OCI-LY7 (cell line): ENCODE data around the gene NXPH1. TPM values are rescaled to one million over a fixed set of nuclear protein-coding genes. Genes with fewer than 3 reads are reported as not detected.

ENCODE experiments used
- BruUV-seq: library from RNA; stranded (reverse); fragments of 400-500 nt; replicated peaks from 2 replicates; lab custom pipeline; 2021; lab: Mats Ljungman, UMichigan
- CTCF ChIA-PET: fragments of 300-600 bp; sonication (Branson Sonifier 250); formaldehyde crosslinking; loops from one replicate; lab custom pipeline; 2022; ENCODE audit warnings: antibody characterized with exemption; ENCODE audit not compliant: unreplicated experiment; lab: Charles Lee
- POLR2A ChIA-PET: fragments of 300-600 bp; sonication (Branson Sonifier 250); formaldehyde crosslinking; loops from one replicate; lab custom pipeline; 2022; ENCODE audit warnings: antibody characterized with exemption; lab: Charles Lee
- DNase-seq: peaks from one replicate; pipeline ENCODE4 v3.0.0-alpha.2; 2015; ENCODE audit warnings: low spot score
- H2AFZ ChIP-seq: fragments of 200-600 bp; sonication (generic), shearing (Covaris generic); 2 replicates; pipeline ENCODE4 v1.6.1; 2014; ENCODE audit warnings: mild to moderate bottlenecking, antibody characterized with exemption, low read length, moderate library complexity
- H3K27ac ChIP-seq: fragments of 200-600 bp; sonication (generic); 2 replicates; pipeline ENCODE4 v1.5.1; 2014; ENCODE audit warnings: mixed run types, low read depth, mild to moderate bottlenecking, moderate library complexity, low read length, inconsistent platforms; ENCODE audit not compliant: poor library complexity, severe bottlenecking
- H3K36me3 ChIP-seq: fragments of 200-600 bp; sonication (generic); 2 replicates; pipeline ENCODE4 v1.6.1; 2014; ENCODE audit warnings: mild to moderate bottlenecking, antibody characterized with exemption, low read length, moderate library complexity, mixed read lengths; ENCODE audit not compliant: insufficient read depth
- H3K4me1 ChIP-seq: fragments of 200-600 bp; sonication (generic); 2 replicates; pipeline ENCODE4 v1.5.1; 2014; ENCODE audit warnings: mild to moderate bottlenecking, low read length; ENCODE audit not compliant: insufficient read depth, poor library complexity, severe bottlenecking
- H3K4me2 ChIP-seq: fragments of 200-600 bp; sonication (generic); 2 replicates; pipeline ENCODE4 v1.6.1; 2014; ENCODE audit warnings: mild to moderate bottlenecking, low read length
- H3K4me3 ChIP-seq: fragments of 200-600 bp; sonication (generic); 2 replicates; pipeline ENCODE4 v1.5.1; 2014; ENCODE audit warnings: mild to moderate bottlenecking, low read depth, low read length; ENCODE audit not compliant: poor library complexity, severe bottlenecking
- H3K79me2 ChIP-seq: fragments of 200-600 bp; sonication (generic); 2 replicates; pipeline ENCODE4 v1.6.1; 2016; ENCODE audit warnings: low read depth, mild to moderate bottlenecking, low read length, moderate library complexity, mixed read lengths; ENCODE audit not compliant: insufficient read depth
- H3K9me2 ChIP-seq: fragments of 200-600 bp; sonication (generic); 2 replicates; pipeline ENCODE4 v1.6.1; 2016; ENCODE audit warnings: mild to moderate bottlenecking, low read length, mixed read lengths; ENCODE audit not compliant: insufficient read depth
- H3K9me3 ChIP-seq: fragments of 200-600 bp; sonication (generic); 2 replicates; pipeline ENCODE4 v1.6.1; 2014; ENCODE audit warnings: mild to moderate bottlenecking, mixed run types, low read length, mixed read lengths
- H4K20me1 ChIP-seq: fragments of 200-600 bp; sonication (generic); 2 replicates; pipeline ENCODE4 v1.6.1; 2014; ENCODE audit warnings: mild to moderate bottlenecking, antibody characterized with exemption, low read length, moderate library complexity, mixed read lengths; ENCODE audit not compliant: insufficient read depth
- CTCF ChIP-seq: fragments of 200-600 bp; sonication (generic); conservative IDR thresholded peaks from 2 replicates; pipeline ENCODE4 v1.5.1; 2014; ENCODE audit warnings: mild to moderate bottlenecking, antibody characterized with exemption, low read length, moderate library complexity, mixed read lengths
- EZH2phosphoT487 ChIP-seq: fragments of 200-600 bp; sonication (generic); IDR thresholded peaks from 2 replicates; pipeline ENCODE4 v1.6.1; 2018; ENCODE audit warnings: low read depth, borderline replicate concordance, mild to moderate bottlenecking, mixed run types, antibody characterized with exemption, low read length, moderate library complexity, mixed read lengths
- intact Hi-C: fragments of 100-400 bp; cut with micrococcal nuclease; formaldehyde crosslinking; loops from one replicate; pipeline ENCODE4 v1.10.0; 2022; ENCODE audit not compliant: unreplicated experiment
- total RNA-seq, 2 experiments: library from RNA; depleted of rRNA in 1 of 2; stranded (reverse); fragments of >200 nt in 1 of 2; shearing (Covaris generic) in 1 of 2; gene quantifications; 2 replicates each; pipeline ENCODE4 v1.2.3, GENCODE V29; 2014 to 2022

The NXPH1 gene
- total RNA-seq, 2 experiments from 2014 or later, result not detected

DNA sequence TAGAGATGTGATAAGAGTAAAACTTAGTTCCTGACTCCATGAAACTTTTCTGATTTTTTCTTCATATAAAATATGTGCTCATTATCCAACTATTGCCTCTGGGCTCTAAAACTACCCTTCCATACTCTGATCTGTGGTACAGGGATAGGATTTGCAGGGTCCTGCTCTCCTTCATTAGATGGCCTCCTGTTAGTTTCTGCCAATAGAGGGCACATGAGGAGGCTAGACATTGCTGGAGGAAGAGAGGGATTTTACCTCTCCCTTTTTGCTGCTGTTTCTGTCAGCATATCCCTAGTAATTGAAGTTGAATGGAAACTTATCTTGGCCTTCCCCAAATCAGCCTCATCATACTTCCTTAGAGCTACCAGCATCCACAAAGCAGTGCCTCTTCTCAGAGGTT, 269.4 kb downstream of the NXPH1 start:
- intact Hi-C loops, result no loop called here
- Histone ChIP-seq H3K79me2 (no peaks in the 10 kb centered on the region), H4K20me1 (no peaks in the 10 kb centered on the region), H3K4me3 (no peak overlapping the region), H3K4me1 (no peaks in the 10 kb centered on the region), H2AFZ (no peak overlapping the region), H3K36me3 (no peaks in the 10 kb centered on the region), H3K9me3 (no peaks in the 10 kb centered on the region), H3K4me2 (no peak overlapping the region), H3K9me2 (no peaks in the 10 kb centered on the region), H3K27ac (no peak overlapping the region)
- POLR2A ChIA-PET, result no interaction called here
- TF ChIP-seq CTCF (peak; percentile 23; the same call in 1 of the 2 replicates), EZH2phosphoT487 (no peak)
- no peak for DNase-seq
- no TSS peak for BruUV-seq
- CTCF ChIA-PET, result no interaction called here

DNA sequence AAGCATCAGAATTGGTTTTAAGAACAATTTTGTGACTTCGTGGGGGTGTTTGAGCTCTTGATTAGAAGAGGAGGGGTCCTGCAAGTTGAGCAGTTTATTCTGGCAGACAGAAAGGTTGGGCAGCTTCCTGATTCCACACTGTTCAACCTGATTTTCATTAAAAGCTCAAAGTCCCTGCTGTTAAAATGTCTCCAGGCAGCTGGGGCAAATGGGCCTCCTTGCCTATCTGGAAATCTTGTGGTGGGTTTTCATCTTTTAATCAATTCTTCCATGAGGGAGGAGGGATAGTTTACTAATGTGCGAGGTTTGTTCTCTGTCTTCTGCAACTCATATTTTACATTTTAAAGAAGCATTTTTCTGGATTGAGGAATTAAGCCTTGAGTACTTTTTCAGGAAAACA, 276.7 kb downstream of the NXPH1 start:
- intact Hi-C loops, result no loop called here
- no peaks in the 10 kb centered on the region for H3K9me2 ChIP-seq
- ChIA-PET POLR2A (no interaction called here), CTCF (no interaction called here)
- H3K27ac ChIP-seq, result no peak overlapping the region
- no peaks in the 10 kb centered on the region for H4K20me1 ChIP-seq
- no peak overlapping the region for H3K4me3 ChIP-seq
- no peaks in the 10 kb centered on the region for H3K9me3 ChIP-seq
- no peaks in the 10 kb centered on the region for H3K4me1 ChIP-seq
- no peak overlapping the region for H2AFZ ChIP-seq
- BruUV-seq, result no TSS peak
- TF ChIP-seq EZH2phosphoT487 (no peak), CTCF (no peak)
- DNase-seq, result no peak
- no peaks in the 10 kb centered on the region for H3K79me2 ChIP-seq
- H3K36me3 ChIP-seq, result no peaks in the 10 kb centered on the region
- no peak overlapping the region for H3K4me2 ChIP-seq

- Histone ChIP-seq H2AFZ (no peak overlapping the region), H3K9me3 (no peaks in the 10 kb centered on the region), H3K27ac (no peak overlapping the region), H3K4me2 (no peak overlapping the region), H3K4me1 (no peaks in the 10 kb centered on the region), H3K36me3 (no peaks in the 10 kb centered on the region), H3K9me2 (no peaks in the 10 kb centered on the region), H4K20me1 (no peaks in the 10 kb centered on the region), H3K4me3 (no peak overlapping the region), H3K79me2 (no peaks in the 10 kb centered on the region)
- intact Hi-C loops, result no loop called here
- ChIA-PET POLR2A (no interaction called here), CTCF (no interaction called here)
- no peak for DNase-seq
- TF ChIP-seq EZH2phosphoT487 (no peak), CTCF (no peak)
- BruUV-seq, result no TSS peak
Observed at GRCh38 chr7:8714791-8715190, 281.4 kb downstream of the NXPH1 start.
